ENCODE data around the gene HCN2.

GRCh38 chr19:560121-560520, 29.6 kb upstream of the HCN2 start:
- TF ChIP-seq CTCF (IDR thresholded peaks at IDR 0.05) (no peak), POLR2A (IDR thresholded peaks at IDR 0.05; ENCODE audit: low read depth) (no peak)
